HUES64 (cell line): ENCODE measurements around the gene SRGAP2.
"Not testable (repeated sequence)": the region's sequence is repeated elsewhere in the genome, so short reads cannot be mapped to it uniquely, and the experiment has no call there.

Experiments used
- H3K27ac ChIP-seq: 2 replicates; pipeline ENCODE4 v1.7.0; 2013; ENCODE audit warnings: low read depth, low read length, inconsistent platforms
- H3K27me3 ChIP-seq: 2 replicates; pipeline ENCODE4 v1.6.1; 2013; ENCODE audit warnings: mild to moderate bottlenecking, low read length; ENCODE audit not compliant: insufficient read depth
- H3K36me3 ChIP-seq: 2 replicates; pipeline ENCODE4 v1.6.1; 2013; ENCODE audit warnings: mild to moderate bottlenecking, low read length; ENCODE audit not compliant: insufficient read depth
- H3K4me1 ChIP-seq: 2 replicates; pipeline ENCODE4 v1.6.1; 2013; ENCODE audit warnings: mild to moderate bottlenecking, low read length, moderate library complexity; ENCODE audit not compliant: insufficient read depth
- H3K4me3 ChIP-seq: 2 replicates; pipeline ENCODE4 v1.5.1; 2013; ENCODE audit warnings: mild to moderate bottlenecking, low read length, moderate library complexity
- H3K9ac ChIP-seq: 2 replicates; pipeline ENCODE4 v1.6.1; 2013; ENCODE audit warnings: mild to moderate bottlenecking, low read depth, low read length
- H3K9me3 ChIP-seq: 2 replicates; pipeline ENCODE4 v1.6.1; 2013; ENCODE audit warnings: low read depth, low read length; ENCODE audit not compliant: insufficient read depth
- WGBS: fragments of 150-250, 120-280 bp; methylation state at CpG from one replicate; pipeline ENCODE4 v1.1.7; 2013; ENCODE audit warnings: missing lambda C conversion rate; 5-methylcytosine and 5-hydroxymethylcytosine counted together

Gene SRGAP2

GRCh38 chr1:206182368-206183317, 20.7 kb upstream of the SRGAP2 start:
- 80% methylated on average over 2 of the region's 6 CpGs for WGBS
- not testable (repeated sequence) for H3K4me1 ChIP-seq, H3K36me3 ChIP-seq, H3K27ac ChIP-seq, H3K9ac ChIP-seq, H3K27me3 ChIP-seq, H3K4me3 ChIP-seq, H3K9me3 ChIP-seq

DNA sequence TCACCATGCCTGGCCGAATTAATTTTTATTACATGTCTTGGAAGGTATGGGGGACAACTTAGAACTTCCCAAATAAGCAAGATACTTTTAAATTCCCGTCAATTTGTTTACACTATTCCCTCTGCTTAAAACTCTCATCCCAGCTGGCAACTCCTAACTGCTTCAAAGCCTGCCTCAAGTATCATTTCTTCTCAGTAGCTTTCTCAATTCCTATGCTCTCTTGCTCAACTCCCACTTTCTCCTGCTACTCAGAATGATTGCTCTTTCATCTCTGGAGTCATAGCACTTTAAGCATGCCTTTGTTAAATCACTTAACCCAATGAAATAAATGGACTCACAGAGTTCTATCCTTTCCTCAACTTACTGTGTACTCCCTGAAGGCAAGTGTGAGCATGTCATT, 19.6 kb upstream of the SRGAP2 start:
- not testable (repeated sequence) for H3K4me1 ChIP-seq, H3K9me3 ChIP-seq, H3K36me3 ChIP-seq, H3K27me3 ChIP-seq, H3K27ac ChIP-seq, H3K9ac ChIP-seq, H3K4me3 ChIP-seq
- WGBS: no CpG with 5 or more reads among the region's 2 CpGs

- H3K9me3 ChIP-seq, H3K27ac ChIP-seq, H3K4me1 ChIP-seq, H3K4me3 ChIP-seq, H3K27me3 ChIP-seq, H3K9ac ChIP-seq, H3K36me3 ChIP-seq: not testable (repeated sequence)
- WGBS: no CpG with 5 or more reads among the region's 3 CpGs
These were observed 17.6 kb upstream of the SRGAP2 start for GRCh38 chr1:206185778-206186177.

DNA sequence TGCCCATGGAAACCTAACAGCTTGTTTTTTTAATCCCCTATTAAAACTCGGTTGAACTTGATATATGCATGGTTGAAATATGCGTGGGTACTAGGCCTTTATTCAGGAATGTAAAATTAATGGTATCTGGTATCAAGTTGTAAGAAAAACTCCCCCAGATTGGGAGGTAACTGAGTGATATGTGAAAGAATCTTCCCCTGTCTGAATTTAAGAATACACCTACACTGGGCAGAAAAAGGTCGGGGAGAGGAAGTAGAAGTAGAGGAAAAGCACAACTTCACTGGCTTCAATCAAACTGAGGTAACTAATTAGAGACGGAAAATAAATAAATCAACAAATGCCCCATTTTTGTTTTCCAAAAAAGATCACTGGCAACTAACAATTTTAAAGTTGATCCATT, 16.5 kb upstream of the SRGAP2 start:
- not testable (repeated sequence) for H3K4me3 ChIP-seq, H3K9me3 ChIP-seq, H3K27me3 ChIP-seq, H3K27ac ChIP-seq, H3K36me3 ChIP-seq, H3K4me1 ChIP-seq, H3K9ac ChIP-seq
- WGBS: no CpG with 5 or more reads among the region's 4 CpGs

GRCh38 chr1:206195182-206195581, 8.2 kb upstream of the SRGAP2 start:
- not testable (repeated sequence) for H3K9me3 ChIP-seq, H3K4me1 ChIP-seq, H3K36me3 ChIP-seq, H3K9ac ChIP-seq, H3K27me3 ChIP-seq, H3K4me3 ChIP-seq, H3K27ac ChIP-seq
- no CpG with 5 or more reads among the region's 2 CpGs for WGBS

GRCh38 chr1:206196748-206197424, 6.5 kb upstream of the SRGAP2 start:
- not testable (repeated sequence) for H3K4me1 ChIP-seq, H3K27ac ChIP-seq, H3K9ac ChIP-seq, H3K9me3 ChIP-seq, H3K4me3 ChIP-seq, H3K27me3 ChIP-seq, H3K36me3 ChIP-seq
- WGBS: no CpG with 5 or more reads among the region's 3 CpGs

DNA sequence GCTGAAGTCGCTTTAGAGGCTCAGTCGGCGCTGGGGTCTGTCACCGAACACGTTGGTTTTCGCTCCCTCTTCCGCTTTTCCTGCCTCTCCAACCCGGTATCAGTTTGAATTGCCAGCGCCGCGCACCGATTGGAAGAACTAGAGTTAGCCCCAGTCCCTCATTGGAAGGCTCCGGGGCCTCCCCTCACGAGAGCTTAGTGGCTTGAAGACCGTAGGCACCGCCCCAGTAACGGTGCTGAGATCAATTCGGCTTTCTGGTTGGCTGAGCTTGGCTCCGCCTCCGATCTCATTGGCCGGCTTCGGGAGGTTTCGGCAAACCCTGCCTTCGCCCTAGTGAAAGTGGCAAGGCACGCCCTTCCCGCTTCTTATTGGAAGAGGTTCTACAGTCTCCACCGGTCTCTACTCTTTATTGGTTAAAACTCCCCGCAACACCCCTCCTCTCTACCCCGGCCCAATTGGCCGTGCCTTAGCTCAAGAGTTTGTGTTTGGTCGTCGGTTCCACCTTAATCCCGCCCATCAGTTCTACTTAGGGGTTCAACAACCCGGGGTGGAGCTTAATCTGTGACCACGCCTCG, 465 bp upstream of the SRGAP2 start, which contains the start of gene FAM72A:
Gene FAM72A, minus strand, starts transcription at position 51 of the 575 bp plus-strand sequence. CDS start 814 bp downstream, outside the sequence.
- peak within 1 kb of the TSS; percentile 57 for H3K4me3 ChIP-seq
- H3K4me1 ChIP-seq, H3K36me3 ChIP-seq, H3K9me3 ChIP-seq, H3K9ac ChIP-seq, H3K27me3 ChIP-seq: not testable (repeated sequence)
- peak within 1 kb of the TSS; percentile 49; the same call in 1 of the 2 replicates for H3K27ac ChIP-seq
- WGBS: 0% methylated on average over 20 of the region's 36 CpGs

- WGBS: no CpG with 5 or more reads among the region's 25 CpGs
- not testable (repeated sequence) for H3K9me3 ChIP-seq, H3K27ac ChIP-seq, H3K36me3 ChIP-seq, H3K4me1 ChIP-seq, H3K9ac ChIP-seq, H3K27me3 ChIP-seq
- H3K4me3 ChIP-seq: peak overlapping the region; percentile 41; the same call in 1 of the 2 replicates
These were observed 794 bp downstream of the SRGAP2 start for GRCh38 chr1:206204159-206204511.

DNA sequence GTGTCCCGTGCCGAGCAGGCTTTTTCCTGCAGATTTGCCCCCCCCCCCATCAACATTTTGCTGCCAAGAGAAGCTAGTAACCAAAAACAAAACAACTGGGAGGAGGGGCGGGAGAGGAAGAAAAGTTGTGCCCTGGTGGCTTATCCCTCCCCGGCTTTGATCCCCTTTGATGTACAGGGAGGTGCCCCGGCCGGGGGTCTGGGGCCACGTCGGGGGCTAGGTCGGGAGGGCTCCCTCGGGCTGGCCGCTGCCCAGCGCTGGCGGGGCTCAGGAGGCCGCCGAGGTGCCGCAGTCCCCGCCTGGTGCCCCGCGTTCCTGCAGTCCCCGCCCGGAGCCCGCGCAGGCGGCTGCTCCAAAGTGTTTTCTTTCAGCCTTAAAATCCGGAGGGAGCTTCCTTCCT, 1.5 kb downstream of the SRGAP2 start:
- not testable (repeated sequence) for H3K27me3 ChIP-seq, H3K9me3 ChIP-seq, H3K9ac ChIP-seq, H3K36me3 ChIP-seq, H3K27ac ChIP-seq, H3K4me1 ChIP-seq
- WGBS: 0% methylated on average over 14 of the region's 25 CpGs
- peak overlapping the region; percentile 53 for H3K4me3 ChIP-seq

- not testable (repeated sequence) for H3K36me3 ChIP-seq, H3K9me3 ChIP-seq, H3K4me1 ChIP-seq, H3K9ac ChIP-seq, H3K27me3 ChIP-seq, H3K27ac ChIP-seq
- H3K4me3 ChIP-seq: peak overlapping the region; percentile 37
- WGBS: 0% methylated on average over 8 of the region's 31 CpGs
These were observed 2.2 kb downstream of the SRGAP2 start for GRCh38 chr1:206205569-206205968.

- H3K9me3 ChIP-seq, H3K4me1 ChIP-seq, H3K9ac ChIP-seq, H3K36me3 ChIP-seq, H3K27me3 ChIP-seq, H3K4me3 ChIP-seq, H3K27ac ChIP-seq: not testable (repeated sequence)
- WGBS: no CpG with 5 or more reads among the region's 1 CpG
These were observed 7.5 kb downstream of the SRGAP2 start for GRCh38 chr1:206210802-206211201.
